AG20443 (cell line): ENCODE data around the gene TTLL11.

Experiments used
- DNase-seq: peaks from one replicate; pipeline ENCODE4 v3.0.0; 2012; ENCODE audit warnings: low spot score, mixed read lengths

The TTLL11 gene

DNA sequence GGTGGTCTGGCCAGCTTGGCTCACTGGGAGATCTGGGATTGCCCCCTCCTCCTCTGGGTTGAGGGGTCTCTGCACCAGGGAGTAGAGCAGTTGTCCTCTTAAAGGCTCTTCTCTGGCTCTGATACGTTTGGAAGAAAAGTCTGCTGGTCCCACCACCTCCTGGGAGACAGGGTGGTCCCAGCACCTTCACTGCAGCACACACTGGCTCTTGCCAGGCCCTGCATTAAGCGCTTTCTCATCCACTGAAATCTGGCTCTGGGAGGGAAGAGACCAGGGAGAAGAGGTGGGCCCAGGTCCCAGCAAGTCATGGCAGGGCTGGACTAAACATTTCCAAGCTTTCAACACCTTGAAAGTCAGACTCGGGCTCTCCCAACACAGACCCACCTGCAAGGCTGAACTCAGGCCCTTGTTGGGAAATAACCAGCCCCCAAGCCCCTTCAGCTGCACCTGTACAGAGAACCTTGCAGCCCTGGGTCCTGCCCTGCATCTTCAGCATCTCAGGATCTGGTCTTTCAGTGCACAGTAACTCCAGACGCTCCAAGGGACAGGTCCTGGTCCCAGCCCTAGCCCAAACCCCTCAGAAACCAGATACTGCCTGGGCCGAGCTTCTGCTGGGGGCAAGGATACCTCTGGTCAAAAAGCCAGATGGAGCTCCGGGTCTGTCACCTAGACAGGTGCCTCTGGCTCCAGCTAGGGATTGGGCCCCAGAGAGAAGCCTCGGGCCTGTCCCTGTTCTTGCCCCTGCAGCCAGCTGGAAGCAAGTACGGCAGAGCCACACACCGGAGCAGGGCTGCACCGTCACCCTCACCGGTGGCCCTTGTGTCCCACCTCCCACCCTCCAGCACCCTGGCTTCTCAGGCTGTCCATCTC, 307.2 kb downstream of the TTLL11 start:
- DNase-seq: no peak

DNA sequence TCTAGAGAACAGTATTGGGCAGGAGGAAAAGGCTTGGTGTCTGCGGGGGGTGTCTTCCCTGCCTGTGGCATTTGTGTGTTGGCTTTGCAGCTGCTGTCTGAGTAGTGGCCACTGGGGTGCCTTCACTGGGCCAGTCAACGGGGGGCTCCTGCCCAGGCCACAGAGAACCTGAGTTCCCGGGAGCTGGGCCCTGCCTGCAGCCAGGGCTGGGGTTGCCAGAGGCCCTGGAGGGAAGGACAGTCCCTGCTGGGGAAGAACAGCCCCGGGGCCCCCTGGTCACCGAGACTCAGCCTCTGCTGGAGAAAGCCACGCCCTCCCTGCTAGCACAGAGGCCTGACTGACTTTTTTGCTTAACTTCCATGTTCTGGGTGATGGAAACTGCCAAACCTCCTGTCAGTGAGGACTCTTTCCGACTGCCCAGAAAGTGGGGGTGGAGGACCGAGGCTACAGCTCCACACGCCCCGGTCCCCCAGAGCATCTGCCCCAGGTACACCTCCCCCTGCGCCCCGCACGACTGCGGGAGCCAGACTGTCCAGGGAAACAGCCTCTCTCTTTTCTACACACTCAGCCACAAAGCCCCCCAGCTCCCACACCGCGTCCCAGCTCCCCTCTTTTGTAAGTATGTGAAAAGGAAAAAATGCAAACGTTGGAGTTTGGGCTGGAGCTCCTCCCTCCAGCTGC, 308.2 kb downstream of the TTLL11 start:
- DNase-seq: no peak

DNA sequence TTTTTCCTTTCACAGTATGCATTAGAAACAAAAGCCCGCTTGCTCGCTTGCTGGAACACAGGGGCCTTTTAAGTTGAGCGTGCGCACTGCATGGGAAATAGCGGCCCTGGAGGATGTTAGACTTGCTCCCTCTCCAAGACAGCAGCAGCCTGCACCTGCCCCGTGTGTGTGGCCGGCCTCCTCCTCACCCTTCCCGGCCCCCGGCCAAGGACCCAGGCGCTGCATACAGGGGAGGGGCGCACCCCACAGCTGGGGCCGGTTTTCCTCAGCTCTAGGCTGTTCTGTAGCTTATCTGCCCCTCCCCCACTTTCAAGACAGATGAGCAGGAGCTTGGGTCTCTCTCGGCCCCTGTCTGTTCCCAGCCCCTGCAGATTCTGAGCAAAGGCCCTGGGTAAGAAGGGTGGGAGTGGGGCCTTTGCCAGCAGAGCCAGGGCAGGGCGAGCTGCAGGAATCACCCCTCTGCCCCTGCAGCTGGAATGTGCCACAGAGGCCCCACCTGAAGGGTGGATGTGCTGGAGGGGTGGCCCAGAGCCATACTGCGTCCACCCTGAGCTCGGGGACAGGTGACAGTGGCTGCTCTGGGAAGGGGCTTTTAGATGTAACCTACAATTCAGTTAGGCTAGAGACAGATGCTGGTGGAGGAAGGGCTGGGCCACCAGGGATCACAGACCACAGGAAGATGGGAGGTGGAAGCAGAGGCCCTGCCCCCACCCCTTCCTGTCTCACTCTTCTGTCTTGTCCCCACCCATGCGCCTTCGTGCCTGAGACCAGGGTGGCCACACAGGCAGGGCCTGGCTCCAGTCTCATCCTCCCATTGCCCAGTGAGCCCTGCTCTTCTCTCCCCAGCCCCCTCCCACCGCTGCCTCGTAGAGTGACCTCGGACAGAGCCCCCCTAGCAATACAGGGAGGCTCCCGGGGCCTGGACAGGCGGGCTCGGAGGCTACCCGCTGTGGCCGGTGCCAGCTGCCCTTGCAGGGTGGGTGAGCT, 309.3 kb downstream of the TTLL11 start:
- no peak for DNase-seq

DNA sequence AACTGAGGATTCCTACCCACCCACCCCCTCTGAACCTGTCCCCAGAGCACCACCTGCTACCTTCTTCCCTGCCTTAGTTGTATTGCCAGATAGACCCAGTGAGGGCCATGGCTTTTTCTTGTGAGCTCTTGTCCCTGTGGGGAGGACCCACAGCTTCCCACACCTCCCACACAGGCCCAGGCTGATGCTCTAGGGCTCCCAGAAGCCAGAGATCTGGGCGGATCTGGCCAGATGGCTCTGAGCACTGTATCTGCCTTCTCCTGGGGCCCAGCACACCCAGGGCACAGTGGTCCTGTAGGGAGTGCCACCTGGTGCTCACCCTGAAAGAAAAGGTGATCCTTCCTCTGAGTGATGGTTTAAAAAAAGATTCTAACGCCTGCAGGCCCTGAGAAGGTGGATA, 310.0 kb downstream of the TTLL11 start:
- no peak for DNase-seq

DNA sequence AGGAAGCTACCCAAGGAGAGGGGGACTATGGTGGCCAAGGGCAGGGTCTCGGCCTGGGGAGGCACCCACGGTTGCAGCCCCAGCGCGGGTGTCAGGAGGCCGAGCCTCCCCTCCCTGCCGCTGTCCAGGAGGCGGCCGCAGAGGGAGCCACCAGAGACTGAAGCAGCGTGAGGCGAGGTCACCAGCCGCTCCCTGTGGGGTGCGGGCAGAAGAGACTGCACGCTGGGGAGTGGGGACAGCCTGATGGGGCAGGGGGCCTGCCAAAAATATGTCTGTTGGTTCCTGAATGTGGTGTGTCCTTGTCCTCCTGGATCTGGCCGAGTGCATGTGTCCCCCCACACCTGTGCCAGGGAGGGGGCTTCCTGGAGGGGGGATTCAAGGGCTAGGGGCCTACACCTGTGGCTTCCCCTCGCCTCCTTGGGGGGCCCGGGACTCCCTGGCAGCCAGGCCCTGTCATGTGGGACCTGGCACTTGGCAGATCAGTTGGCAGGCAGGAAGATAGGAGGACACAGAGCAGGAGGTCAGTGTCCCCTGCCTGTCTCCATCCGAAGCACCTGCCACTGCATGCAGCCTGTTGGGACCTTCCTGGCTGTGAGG, 310.5 kb downstream of the TTLL11 start:
- no peak for DNase-seq

DNA sequence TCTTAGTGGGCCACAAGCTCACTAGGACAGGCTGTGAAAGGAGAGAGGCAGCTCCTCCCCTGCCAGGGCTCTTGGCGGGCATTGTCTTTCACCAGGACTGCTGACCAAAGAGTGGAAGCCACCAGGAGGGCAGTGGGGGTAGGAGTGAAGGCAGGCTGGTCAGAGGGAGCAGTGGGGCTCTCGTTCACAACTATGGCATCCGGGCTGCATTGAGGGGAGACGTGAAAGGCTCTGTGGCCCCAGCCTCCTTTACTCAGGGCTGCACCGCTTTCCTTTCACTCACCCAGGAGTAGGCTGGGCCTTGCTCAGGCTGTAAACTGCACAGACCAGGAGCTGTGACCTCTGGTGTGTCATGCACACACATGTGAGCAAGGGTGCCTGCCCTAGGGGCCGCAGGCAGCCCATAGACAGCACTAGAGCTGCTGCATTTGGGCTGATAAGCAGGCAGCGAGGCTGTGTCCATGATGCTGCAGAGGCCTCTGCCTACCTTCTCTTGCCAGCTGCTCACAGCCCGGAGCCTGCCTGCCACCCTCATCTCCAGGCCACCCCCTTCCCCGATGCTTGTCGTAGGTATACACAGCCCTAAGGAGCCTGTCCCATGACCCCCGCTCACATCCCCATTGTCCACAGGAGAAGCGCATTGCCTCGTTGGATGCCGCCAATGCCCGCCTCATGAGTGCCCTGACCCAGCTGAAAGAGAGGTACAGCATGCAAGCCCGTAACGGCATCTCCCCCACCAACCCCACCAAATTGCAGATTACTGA, 311.2 kb downstream of the TTLL11 start:
- no peak for DNase-seq

DNA sequence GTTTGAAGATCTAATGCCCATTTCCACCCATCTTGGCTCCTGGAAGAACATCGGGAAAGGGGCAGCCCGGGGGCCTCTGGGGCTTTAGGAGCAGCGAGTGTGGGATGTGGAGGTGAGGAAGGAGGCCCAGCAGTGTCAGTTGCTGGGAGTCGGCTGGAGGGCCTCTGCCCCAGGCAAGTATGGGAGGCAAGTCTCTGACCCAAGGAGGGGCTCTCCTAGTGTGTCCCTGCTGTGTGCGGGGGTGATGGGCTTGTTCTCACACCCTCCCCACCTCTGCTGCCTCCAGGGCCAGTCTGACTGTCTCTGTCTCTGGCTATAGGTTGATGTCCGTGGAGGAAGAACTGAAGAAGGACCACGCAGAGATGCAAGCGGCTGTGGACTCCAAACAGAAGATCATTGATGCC, 312.0 kb downstream of the TTLL11 start:
- DNase-seq: no peak

DNA sequence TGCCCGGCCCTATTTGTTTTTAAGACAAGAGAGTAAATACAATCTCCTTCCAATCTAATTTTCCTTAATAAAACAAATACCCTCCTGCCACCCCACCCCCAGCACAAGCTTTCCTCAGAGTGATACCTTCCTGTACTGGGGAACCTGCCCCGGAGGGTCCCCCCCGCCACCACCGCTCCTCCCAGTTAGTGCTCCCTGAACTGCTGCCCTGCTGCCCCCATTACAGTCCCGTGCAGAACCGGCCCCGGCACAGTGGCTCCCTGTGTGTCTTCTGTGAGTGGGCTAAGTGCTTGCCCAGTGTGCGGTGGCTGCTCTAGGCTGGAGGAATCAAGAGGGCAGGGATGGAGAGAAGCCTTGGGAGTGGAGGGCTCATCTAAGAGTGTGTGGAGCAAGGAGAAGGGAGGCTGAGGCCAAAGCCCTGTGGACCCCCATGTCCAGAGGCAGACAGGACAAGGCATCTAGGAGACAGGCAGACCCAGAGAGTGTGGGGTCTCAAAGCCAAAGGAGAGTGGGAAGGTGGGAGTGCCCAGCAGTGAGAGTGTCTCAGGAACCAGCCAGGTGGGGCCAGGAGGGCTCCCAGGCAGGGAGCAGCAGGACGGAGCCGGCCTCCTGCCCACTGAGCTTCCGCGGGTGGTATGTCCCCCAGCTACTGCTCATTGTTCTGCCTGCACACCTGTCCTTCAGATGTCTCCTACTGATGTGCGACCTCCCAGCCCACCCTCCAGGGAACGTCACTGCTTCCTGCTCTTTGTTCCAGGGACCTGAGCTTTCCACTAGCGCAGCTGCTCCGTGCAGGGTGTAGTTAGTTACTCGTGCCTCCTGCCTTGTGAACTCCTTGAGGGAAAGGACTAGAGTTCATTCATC, 312.7 kb downstream of the TTLL11 start:
- DNase-seq: no peak

DNA sequence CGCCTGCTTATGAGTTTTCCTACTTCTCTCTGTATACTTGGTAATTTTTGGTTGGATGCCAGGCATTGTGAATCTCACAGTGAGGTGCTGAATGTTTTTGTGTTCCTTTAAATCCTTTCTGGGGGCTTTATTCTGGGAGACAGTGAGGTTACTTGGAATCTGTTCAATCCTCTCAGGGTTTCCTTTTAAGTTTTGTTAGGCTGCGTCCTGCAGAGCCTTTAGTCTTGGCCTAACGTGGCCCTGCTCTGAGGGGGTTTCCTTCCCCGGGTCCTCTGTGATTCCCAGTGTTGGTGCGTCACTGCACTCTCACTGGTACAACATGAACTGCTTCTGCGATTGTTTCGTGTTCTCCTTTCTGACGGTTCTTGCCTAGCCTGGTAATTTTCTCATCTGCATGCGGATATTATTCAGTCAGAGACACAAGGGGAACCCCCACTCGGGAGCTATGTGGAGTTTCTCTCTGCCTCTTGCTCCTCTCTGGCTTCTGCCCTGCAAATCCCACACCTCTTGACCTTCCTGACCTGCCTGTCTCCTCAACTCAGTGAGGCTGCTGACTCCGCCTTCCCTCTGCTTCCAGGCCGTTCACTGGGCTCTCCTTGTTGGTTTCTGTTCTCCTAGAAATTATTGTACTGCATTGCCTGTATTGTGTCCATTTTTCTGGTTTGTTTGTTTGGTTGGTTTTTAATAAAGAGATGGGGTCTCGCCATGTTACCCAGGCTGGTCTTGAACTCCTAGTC, 313.6 kb downstream of the TTLL11 start:
- no peak for DNase-seq

DNA sequence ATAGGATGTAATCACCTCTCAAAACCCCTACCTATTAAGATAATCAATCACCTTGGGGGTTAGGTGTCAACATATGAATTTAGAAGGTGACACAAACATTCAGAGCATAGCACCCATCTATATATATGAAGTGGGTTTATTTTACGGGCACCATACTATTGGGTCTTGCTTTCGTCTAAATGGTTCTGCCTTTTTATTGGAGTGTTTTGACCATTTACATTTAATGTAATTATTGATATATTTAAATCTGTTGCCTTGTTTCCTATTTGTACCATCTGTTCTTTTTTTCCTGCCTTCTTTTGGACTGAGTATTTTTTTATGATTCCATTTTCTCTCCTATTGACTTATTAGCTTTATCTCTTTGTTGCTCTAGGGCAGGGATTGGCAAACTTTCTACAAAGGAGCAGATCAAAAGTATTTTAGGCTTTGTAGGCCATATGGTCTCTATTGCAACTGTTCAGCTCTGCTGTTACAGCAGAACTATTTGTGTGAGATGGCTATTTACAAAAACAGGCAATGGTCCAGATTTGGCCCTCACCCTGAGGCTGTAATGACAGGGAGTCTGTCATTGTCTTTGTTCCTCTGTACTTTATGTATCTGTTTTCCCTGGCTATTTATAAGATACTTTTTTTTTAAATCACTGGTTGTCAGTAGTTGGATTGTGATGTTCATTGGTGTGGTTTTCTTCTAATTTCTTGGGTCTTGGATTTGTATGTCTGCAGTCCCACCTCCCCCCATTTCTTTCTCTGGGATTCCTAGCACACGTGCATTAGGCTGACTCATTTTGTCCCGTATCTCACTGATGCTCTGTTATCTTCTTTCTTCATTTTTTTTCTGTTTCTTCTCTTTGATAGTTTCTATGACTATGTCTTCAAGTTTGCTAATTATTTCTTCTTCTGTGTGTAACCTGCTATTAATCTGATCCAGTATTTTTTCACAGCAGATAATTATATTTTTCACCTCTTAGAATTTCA, 314.6 kb downstream of the TTLL11 start:
- DNase-seq: no peak

DNA sequence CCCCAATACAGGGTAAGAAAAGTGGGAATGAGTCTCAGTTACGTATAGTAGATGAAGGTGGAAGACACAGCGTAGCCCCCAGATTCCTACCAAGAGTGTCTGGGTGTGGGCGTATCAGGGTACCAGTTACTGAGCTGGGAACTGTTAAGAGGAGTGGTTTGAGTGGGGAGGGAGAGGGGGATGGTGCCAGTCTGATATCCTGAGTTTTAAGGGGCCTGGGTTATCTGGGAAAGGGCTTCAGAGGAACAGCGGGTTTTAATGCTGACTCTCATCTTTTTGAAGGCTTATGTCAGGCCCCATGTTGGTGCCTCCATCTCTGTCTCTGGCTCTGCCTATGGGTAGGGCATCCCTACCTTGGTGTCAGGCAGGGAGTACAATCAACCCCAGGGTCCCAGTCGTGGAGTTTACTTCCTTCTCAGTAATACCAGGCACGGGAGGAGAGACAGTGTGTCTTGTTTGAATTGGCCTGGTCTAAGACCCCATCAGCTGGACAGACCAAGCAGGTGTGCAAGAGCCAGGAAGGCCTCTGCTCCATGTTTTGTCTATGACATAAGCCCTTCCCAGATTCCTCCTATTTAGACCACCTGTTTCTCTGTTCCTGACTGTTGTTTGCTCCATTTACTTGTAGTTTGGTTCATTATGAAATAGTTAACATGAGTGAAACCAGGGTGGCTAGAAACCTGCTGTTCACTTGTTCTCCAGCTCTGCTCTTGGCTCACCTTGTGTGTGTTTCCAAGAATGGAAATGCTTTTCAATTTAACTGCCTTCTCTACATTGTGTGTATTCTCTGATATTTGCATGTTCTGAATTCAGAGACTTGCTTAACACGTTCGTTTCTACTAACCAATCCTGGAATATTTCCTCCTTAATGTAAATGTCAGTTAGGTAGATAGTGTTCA, 316.1 kb downstream of the TTLL11 start:
- DNase-seq: no peak

DNA sequence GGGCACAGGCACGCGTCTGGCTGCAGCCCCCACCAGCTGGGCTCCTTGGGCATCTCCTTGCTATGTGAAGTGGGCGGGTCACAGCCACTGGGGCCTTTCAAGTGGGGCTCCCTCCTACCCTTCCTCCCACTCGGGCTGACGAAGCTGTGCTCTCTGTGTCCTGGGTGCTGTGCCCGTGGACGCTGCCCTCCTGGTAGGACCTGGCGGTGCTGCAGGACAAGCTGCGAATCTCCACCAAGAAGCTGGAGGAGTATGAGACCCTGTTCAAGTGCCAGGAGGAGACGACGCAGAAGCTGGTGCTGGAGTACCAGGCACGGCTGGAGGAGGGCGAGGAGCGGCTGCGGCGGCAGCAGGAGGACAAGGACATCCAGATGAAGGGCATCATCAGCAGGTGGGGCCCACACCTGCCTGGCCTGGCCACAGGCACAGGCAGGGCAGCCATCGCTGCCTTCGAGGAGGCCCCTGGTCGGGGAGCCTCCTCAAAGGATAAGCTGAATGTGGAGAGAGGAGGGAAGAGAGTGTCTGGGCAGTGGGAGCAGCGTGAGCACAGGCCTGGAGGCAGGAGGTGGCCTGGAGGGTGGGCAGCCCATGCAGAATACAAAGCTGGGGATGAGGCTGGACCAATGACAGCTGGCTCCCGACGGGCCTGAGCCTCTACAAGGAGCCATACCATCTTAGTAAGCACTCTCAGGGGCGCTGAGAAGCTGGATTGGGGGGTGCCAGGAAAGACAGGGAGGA, 316.9 kb downstream of the TTLL11 start:
- DNase-seq: no peak

DNA sequence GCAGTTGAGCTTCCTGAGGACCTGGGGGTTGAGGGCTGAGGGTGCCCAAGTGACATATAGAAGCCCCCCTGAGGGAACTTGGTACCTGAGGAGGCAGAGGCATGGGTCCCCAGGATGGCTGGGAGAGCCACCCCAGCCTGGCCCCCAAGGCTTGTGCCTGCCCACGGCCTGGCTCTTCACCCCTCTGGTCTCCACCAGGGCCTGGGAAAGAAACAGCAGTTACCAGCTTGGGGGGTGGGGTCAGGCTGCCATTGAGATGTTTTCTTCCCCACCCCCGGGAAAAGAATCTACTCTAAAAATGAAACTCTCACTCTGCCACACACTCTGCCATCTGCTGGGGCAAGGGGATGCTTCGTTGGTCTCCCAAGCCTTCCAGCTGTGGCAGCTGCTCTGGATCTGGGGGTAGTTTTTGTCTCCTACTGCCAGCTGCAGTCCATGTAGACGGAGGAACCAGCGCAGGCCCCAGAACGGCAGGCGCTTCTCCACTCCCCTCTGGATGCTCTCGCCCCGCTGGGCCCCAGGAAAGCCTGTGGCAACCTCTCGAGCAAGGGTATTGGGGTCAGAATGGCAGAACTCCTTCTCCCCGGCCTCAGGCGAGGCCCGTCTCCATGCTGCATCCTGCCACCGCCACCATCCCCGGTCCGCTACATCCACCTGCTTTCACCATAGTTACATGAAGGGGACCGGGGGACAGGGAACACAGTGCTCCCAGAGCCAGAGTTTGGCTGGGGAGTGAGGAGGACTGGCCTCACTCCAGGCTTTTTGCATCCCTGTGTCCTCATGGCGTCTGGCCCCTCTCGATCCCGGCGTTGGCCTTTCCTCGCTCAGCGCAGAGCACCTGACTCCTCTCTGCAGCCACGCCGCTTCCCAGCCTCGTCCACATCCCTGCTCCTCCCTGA, 318.1 kb downstream of the TTLL11 start:
- DNase-seq: no peak

DNA sequence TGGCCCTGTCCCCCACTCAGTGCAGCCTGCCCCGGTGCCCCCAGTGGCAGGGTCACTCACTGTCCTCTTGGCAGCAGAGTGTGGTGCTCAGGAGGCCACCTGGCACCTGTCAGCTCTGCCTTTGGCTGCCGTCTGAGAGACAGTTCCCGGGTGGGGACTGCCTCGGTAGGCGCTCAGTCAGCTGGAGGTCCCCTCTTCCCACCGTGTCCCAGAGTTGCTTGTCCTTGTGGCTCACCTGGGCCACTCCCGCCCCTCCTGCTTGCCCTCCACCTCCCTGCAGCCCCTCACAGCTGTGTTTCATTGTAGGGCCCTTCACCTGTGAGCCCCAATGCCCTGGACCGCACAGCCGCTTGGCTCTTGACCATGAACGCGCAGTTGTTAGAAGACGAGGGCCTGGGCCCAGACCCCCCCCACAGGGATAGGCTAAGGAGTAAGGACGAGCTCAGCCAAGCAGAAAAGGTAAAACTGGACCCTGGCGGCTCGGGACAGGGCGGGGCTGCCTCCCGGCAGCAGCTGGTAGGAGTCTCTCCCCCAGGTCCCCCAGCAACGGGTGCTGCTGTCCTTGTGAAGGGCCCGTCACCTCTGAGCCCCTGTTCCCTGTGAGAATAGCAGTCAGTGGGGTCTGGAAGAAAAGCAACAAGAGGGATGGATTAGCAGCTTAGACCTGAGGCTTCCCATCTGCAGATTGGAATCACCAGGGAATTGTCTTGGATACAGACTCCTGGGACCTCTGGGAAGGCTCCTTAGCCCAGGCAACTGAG, 319.0 kb downstream of the TTLL11 start:
- no peak for DNase-seq
